ENCODE results near the gene RFC3.

DNA sequence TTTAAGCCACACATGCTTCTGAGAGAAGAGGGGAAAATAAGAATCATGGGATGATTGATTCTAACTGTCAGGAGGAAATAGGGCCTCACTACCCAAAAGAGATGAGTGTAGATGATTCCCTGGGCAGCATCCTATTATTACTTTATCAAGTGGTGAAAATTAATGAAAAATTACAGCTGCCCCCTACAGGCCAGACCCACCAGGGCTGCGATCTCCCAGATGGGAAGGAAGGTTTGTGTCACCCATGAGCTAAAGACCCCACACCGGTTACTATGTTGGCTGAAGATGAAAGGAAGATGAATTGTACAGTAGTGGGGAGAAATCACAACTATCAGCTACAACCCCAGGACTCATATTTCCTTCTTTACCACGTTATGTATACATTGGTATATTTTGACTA lies 49.5 kb downstream of the RFC3 start:
- TF ChIP-seq, protein P1, sequence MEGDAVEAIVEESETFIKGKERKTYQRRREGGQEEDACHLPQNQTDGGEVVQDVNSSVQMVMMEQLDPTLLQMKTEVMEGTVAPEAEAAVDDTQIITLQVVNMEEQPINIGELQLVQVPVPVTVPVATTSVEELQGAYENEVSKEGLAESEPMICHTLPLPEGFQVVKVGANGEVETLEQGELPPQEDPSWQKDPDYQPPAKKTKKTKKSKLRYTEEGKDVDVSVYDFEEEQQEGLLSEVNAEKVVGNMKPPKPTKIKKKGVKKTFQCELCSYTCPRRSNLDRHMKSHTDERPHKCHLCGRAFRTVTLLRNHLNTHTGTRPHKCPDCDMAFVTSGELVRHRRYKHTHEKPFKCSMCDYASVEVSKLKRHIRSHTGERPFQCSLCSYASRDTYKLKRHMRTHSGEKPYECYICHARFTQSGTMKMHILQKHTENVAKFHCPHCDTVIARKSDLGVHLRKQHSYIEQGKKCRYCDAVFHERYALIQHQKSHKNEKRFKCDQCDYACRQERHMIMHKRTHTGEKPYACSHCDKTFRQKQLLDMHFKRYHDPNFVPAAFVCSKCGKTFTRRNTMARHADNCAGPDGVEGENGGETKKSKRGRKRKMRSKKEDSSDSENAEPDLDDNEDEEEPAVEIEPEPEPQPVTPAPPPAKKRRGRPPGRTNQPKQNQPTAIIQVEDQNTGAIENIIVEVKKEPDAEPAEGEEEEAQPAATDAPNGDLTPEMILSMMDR (IDR thresholded peaks at IDR 0.05): no peak
- TF ChIP-seq POLR2A (IDR thresholded peaks at IDR 0.05): no peak
